Astrocyte (in vitro differentiated cells and primary cell): ENCODE results near the gene DAP. TPM values are rescaled to one million over a fixed set of nuclear protein-coding genes. Genes with fewer than 3 reads are reported as not detected.

Experiments
- DNase-seq: peaks from one replicate; pipeline ENCODE4 v3.0.0-alpha.2; 2010; ENCODE audit warnings: low read depth
- FAIRE-seq: peaks from 2 replicates; lab custom pipeline; 2011; peaks lifted over from hg19 to GRCh38; lab: Jason Lieb, UNC
- H2AFZ ChIP-seq: 2 replicates; pipeline ENCODE4 v1.6.0; 2012; ENCODE audit warnings: low read depth, low read length, inconsistent platforms
- H3K27ac ChIP-seq: 2 replicates; pipeline ENCODE4 v1.5.1; 2011; ENCODE audit warnings: low read depth, low read length, inconsistent platforms
- H3K27me3 ChIP-seq: 2 replicates; pipeline ENCODE4 v1.6.0; 2011; ENCODE audit warnings: low read length, inconsistent platforms; ENCODE audit not compliant: insufficient read depth
- H3K36me3 ChIP-seq: 2 replicates; pipeline ENCODE4 v1.5.1; 2011; ENCODE audit warnings: low read length, inconsistent platforms; ENCODE audit not compliant: insufficient read depth
- H3K4me1 ChIP-seq: 2 replicates; pipeline ENCODE4 v1.5.1; 2011; ENCODE audit warnings: low read length, inconsistent platforms; ENCODE audit not compliant: insufficient read depth
- H3K4me2 ChIP-seq: 2 replicates; pipeline ENCODE4 v1.6.0; 2012; ENCODE audit warnings: low read length, inconsistent platforms
- H3K4me3 ChIP-seq: 2 replicates; pipeline ENCODE4 v1.5.1; 2011; ENCODE audit warnings: low read depth, mild to moderate bottlenecking, low read length, inconsistent platforms; ENCODE audit not compliant: insufficient read depth
- H3K79me2 ChIP-seq: 2 replicates; pipeline ENCODE4 v1.6.0; 2012; ENCODE audit warnings: mild to moderate bottlenecking, low read length, inconsistent platforms; ENCODE audit not compliant: insufficient read depth
- H3K9ac ChIP-seq: 2 replicates; pipeline ENCODE4 v1.6.0; 2012; ENCODE audit warnings: mild to moderate bottlenecking, low read length, inconsistent platforms
- H3K9me3 ChIP-seq: 2 replicates; pipeline ENCODE4 v1.5.1; 2012; ENCODE audit warnings: low read depth, mild to moderate bottlenecking, low read length, inconsistent platforms; ENCODE audit not compliant: insufficient read depth
- H4K20me1 ChIP-seq: 2 replicates; pipeline ENCODE4 v1.6.0; 2012; ENCODE audit warnings: low read length, inconsistent platforms; ENCODE audit not compliant: insufficient read depth
- H3K27ac Mint-ChIP-seq: one replicate; pipeline ENCODE4 v1.8.0; 2021; ENCODE audit warnings: mild to moderate bottlenecking, mixed read lengths; ENCODE audit not compliant: unreplicated experiment
- H3K27me3 Mint-ChIP-seq: one replicate; pipeline ENCODE4 v1.8.0; 2021; ENCODE audit warnings: low read depth, mixed read lengths; ENCODE audit not compliant: unreplicated experiment
- H3K36me3 Mint-ChIP-seq: one replicate; pipeline ENCODE4 v1.8.0; 2021; ENCODE audit warnings: low read depth, mixed read lengths; ENCODE audit not compliant: unreplicated experiment
- H3K4me1 Mint-ChIP-seq: one replicate; pipeline ENCODE4 v1.8.0; 2021; ENCODE audit warnings: low read depth, mixed read lengths; ENCODE audit not compliant: unreplicated experiment
- H3K4me3 Mint-ChIP-seq: one replicate; pipeline ENCODE4 v1.8.0; 2021; ENCODE audit warnings: mild to moderate bottlenecking, moderate library complexity, mixed read lengths; ENCODE audit not compliant: unreplicated experiment
- H3K9me3 Mint-ChIP-seq: one replicate; pipeline ENCODE4 v1.8.0; 2021; ENCODE audit warnings: mild to moderate bottlenecking, mixed read lengths; ENCODE audit not compliant: unreplicated experiment
- CTCF ChIP-seq: IDR thresholded peaks from 2 replicates; pipeline ENCODE4 v1.5.1; 2011; ENCODE audit warnings: low read depth, mild to moderate bottlenecking, inconsistent platforms, low read length, moderate library complexity; ENCODE audit not compliant: insufficient read depth
- EZH2 ChIP-seq: IDR thresholded peaks from 2 replicates; pipeline ENCODE4 v1.6.1; 2012; ENCODE audit warnings: mild to moderate bottlenecking, low read length, inconsistent platforms; ENCODE audit not compliant: insufficient read depth
- total RNA-seq: library from RNA; stranded (reverse); gene quantifications from 2 replicates; pipeline ENCODE4 v1.2.1, GENCODE V29; 2021

DAP gene
- total RNA-seq, 1 donor from 2014 or later, result 239 TPM

GRCh38 chr5:10673407-10673806, 87.6 kb downstream of the DAP start:
- no peak overlapping the region for H3K4me2 ChIP-seq
- no peak overlapping the region for H2AFZ ChIP-seq
- H3K4me3 ChIP-seq, result no peak overlapping the region
- DNase-seq (no peak), FAIRE-seq (no peak)
- H3K27me3 ChIP-seq, result no peaks in the 10 kb centered on the region
- H3K4me3 Mint-ChIP-seq, result no peak overlapping the region
- H3K27me3 Mint-ChIP-seq, result peaks cover 11% of the 10 kb centered on the region
- H3K36me3 ChIP-seq, result peaks cover 3% of the 10 kb centered on the region
- no peaks in the 10 kb centered on the region for H3K4me1 ChIP-seq
- no peak overlapping the region for H3K9ac ChIP-seq
- peak overlapping the region; percentile 68 for H3K27ac Mint-ChIP-seq
- peaks cover 6% of the 10 kb centered on the region for H4K20me1 ChIP-seq
- H3K9me3 Mint-ChIP-seq, result peaks cover 10% of the 10 kb centered on the region
- peaks cover 6% of the 10 kb centered on the region for H3K9me3 ChIP-seq
- peaks cover 23% of the 10 kb centered on the region for H3K36me3 Mint-ChIP-seq
- no peaks in the 10 kb centered on the region for H3K79me2 ChIP-seq
- H3K4me1 Mint-ChIP-seq, result peaks cover 5% of the 10 kb centered on the region
- H3K27ac ChIP-seq, result no peak overlapping the region
- TF ChIP-seq EZH2, result no peak
- TF ChIP-seq CTCF, result no peak

- Histone ChIP-seq H3K4me2 (no peak overlapping the region), H3K9ac (no peak overlapping the region), H3K36me3 (peaks cover 3% of the 10 kb centered on the region), H3K9me3 (peaks cover 8% of the 10 kb centered on the region), H3K4me3 (no peak overlapping the region), H4K20me1 (peaks cover 6% of the 10 kb centered on the region), H3K4me1 (no peaks in the 10 kb centered on the region), H3K27me3 (no peaks in the 10 kb centered on the region), H3K27ac (no peak overlapping the region), H2AFZ (no peak overlapping the region), H3K79me2 (no peaks in the 10 kb centered on the region)
- Mint-ChIP-seq H3K9me3 (peaks cover 14% of the 10 kb centered on the region), H3K4me3 (no peak overlapping the region), H3K27ac (no peak overlapping the region), H3K27me3 (peaks cover 11% of the 10 kb centered on the region), H3K4me1 (peaks cover 2% of the 10 kb centered on the region), H3K36me3 (peaks cover 22% of the 10 kb centered on the region)
- no peak for FAIRE-seq
- no peak for DNase-seq
- no peak for TF ChIP-seq EZH2
- no peak for TF ChIP-seq CTCF
Observed at GRCh38 chr5:10673017-10673389, 88.0 kb downstream of the DAP start.

- Mint-ChIP-seq H3K27me3 (peaks cover 11% of the 10 kb centered on the region), H3K36me3 (peaks cover 16% of the 10 kb centered on the region), H3K4me3 (no peak overlapping the region), H3K4me1 (no peaks in the 10 kb centered on the region), H3K9me3 (peaks cover 18% of the 10 kb centered on the region), H3K27ac (no peak overlapping the region)
- H3K4me1 ChIP-seq, result no peaks in the 10 kb centered on the region
- FAIRE-seq, result no peak
- H3K27ac ChIP-seq, result no peak overlapping the region
- no peaks in the 10 kb centered on the region for H3K27me3 ChIP-seq
- DNase-seq, result no peak
- no peak overlapping the region for H3K4me3 ChIP-seq
- H3K9me3 ChIP-seq, result peaks cover 8% of the 10 kb centered on the region
- H2AFZ ChIP-seq, result no peak overlapping the region
- no peaks in the 10 kb centered on the region for H3K79me2 ChIP-seq
- H3K4me2 ChIP-seq, result no peak overlapping the region
- H3K9ac ChIP-seq, result no peak overlapping the region
- peaks cover 3% of the 10 kb centered on the region for H3K36me3 ChIP-seq
- TF ChIP-seq EZH2 (no peak), CTCF (no peak)
- H4K20me1 ChIP-seq, result peaks cover 6% of the 10 kb centered on the region
Observed at GRCh38 chr5:10672146-10673016, 88.7 kb downstream of the DAP start.
